Daoy (cell line): ENCODE data around the gene CPEB3. TPM values are rescaled to one million over a fixed set of nuclear protein-coding genes. Genes with fewer than 3 reads are reported as not detected.
"Not testable (repeated sequence)": the region's sequence is repeated elsewhere in the genome, so short reads cannot be mapped to it uniquely, and the experiment has no call there.

Experiments
- DNase-seq: peaks from one replicate; pipeline ENCODE4 v3.0.0-alpha.2; 2015; ENCODE audit warnings: low read depth
- total RNA-seq: library from RNA; depleted of rRNA; stranded (reverse); fragments of >200 nt; shearing (Covaris generic); gene quantifications from 2 replicates; pipeline ENCODE4 v1.2.3, GENCODE V29; 2014; rRNA removed

CPEB3 gene
- total RNA-seq, 1 experiment from 2014 or later = 0.46 TPM

- DNase-seq = no peak
These were observed 251.9 kb downstream of the CPEB3 start for GRCh38 chr10:92038949-92039348.

- not testable (repeated sequence) for DNase-seq
These were observed 257.8 kb downstream of the CPEB3 start for GRCh38 chr10:92033070-92033469.

- no peak for DNase-seq
These were observed 259.3 kb downstream of the CPEB3 start for GRCh38 chr10:92031580-92031979.

DNA sequence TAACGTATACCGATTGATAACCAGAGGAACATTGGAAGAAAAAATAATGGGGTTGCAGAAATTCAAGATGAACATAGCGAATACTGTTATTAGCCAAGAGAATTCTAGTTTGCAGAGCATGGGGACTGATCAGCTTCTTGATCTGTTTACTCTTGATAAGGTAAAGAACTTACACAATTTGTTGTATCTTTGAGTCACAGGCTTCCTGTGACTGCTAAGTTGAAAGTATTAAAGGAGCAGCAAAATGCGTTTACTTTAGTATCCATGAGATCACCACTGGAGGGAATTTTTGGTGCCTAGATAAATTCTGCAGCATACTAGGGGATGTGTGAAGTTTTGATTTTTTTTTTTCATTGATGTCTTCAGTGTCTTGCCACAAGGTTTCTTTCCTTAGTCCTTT, 263.7 kb downstream of the CPEB3 start:
- no peak for DNase-seq

DNA sequence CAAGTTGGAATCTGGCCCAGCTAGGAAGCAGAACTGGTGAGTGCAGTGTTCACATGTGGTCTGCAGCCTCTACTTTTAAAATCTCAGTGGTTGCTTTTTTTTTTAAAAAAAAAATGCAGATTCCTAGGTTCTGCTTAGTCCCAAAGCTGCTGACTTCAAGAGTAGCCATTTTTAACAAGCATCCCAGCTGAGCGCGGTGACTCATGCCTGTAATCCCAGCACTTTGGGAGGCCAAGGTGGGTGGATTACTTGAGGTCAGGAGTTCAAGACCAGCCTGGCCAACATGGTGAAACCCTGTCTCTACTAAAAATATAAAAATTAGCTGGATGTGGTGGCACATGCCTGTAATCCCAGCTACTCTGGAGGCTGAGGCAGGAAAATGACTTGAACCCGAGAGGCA, 265.5 kb downstream of the CPEB3 start:
- DNase-seq = not testable (repeated sequence)

- DNase-seq = no peak
These were observed 266.2 kb downstream of the CPEB3 start for GRCh38 chr10:92024700-92025099.

- DNase-seq = no peak
These were observed 276.3 kb downstream of the CPEB3 start for GRCh38 chr10:92014620-92015019.

GRCh38 chr10:92011560-92012214, 279.2 kb downstream of the CPEB3 start:
- peak; percentile 43 for DNase-seq

GRCh38 chr10:92010047-92010735, 280.7 kb downstream of the CPEB3 start:
- DNase-seq = no peak

DNA sequence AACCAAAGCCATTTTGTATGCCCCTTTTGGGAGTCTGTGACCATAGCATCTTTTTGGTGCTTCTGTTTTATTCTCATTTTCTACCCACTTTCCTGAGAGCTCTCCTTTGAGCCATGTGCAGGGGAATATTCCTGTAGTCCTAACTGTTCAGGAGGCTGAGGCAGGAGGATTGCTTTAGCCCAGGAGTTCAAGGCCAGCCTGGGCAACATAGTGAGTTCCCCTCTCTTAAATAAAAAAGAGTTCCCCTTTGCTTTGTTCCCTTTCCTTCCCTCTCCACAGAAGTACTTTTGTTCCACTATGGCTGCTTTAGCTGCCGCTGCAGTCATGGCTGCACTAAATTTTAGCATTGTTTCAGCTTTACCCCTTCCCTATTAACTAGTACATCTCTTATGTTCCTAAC, 281.4 kb downstream of the CPEB3 start:
- DNase-seq = no peak

DNA sequence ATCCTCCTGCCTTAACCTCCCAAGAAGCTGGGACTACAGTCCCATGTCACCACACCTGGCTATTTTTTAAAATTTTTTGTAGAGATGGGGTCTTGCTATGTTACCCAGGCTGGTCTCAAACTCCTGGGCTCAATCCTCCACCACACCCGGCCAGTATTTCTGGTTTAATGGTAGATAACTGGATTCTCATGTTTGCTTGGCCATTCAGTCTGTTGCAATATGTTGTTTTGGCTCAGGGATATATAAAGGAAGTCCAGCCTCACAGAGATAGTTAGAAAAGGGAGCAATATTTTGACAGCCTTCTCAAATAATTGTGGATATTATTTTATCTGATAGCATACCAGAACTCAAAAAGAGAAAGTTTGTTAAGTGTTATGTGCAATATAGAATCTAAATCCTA, 284.9 kb downstream of the CPEB3 start:
- DNase-seq = no peak

GRCh38 chr10:92003258-92003657, 287.6 kb downstream of the CPEB3 start:
- DNase-seq = no peak

- no peak for DNase-seq
These were observed 288.9 kb downstream of the CPEB3 start for GRCh38 chr10:92001995-92002394.

- no peak for DNase-seq
These were observed 289.3 kb downstream of the CPEB3 start for GRCh38 chr10:92001581-92001980.

Other genes with a start within 250 kb of the CPEB3 start
- gene MARCHF5, start 89 bp upstream of the CPEB3 start, total RNA-seq = 8.3 and 10.3 TPM in 2 replicates